Kidney epithelial cell (primary cell): Measurements from ENCODE around the gene TNFAIP2. TPM values are rescaled to one million over a fixed set of nuclear protein-coding genes. Genes with fewer than 3 reads are reported as not detected.

Experiments used
- DNase-seq: peaks from one replicate; pipeline ENCODE4 v3.0.0-alpha.2; 2010; ENCODE audit warnings: low read depth
- H3K27me3 ChIP-seq: 2 replicates; pipeline ENCODE4 v1.6.0; 2011; ENCODE audit warnings: low read length; ENCODE audit not compliant: control insufficient read depth, insufficient read depth
- H3K36me3 ChIP-seq: 2 replicates; pipeline ENCODE4 v1.5.1; 2011; ENCODE audit warnings: low read length; ENCODE audit not compliant: control insufficient read depth, insufficient read depth
- H3K4me3 ChIP-seq: 2 replicates; pipeline ENCODE4 v1.5.1; 2011; ENCODE audit warnings: low read depth, mild to moderate bottlenecking, control low read depth, low read length
- total RNA-seq: library from RNA; depleted of rRNA; stranded (reverse); fragments of >200 nt; gene quantifications from 2 replicates; pipeline ENCODE4 v1.2.3, GENCODE V29; 2015
- TF ChIP-seq, protein P1 (sequence below): IDR thresholded peaks from 2 replicates; pipeline ENCODE4 v1.5.1; 2011; ENCODE audit warnings: mild to moderate bottlenecking, moderate library complexity, low read length, control low read depth, inconsistent platforms; ENCODE audit not compliant: insufficient read depth, poor library complexity, severe bottlenecking

The TNFAIP2 gene
- total RNA-seq, 1 donor from 2014 or later, result 152 TPM

DNA sequence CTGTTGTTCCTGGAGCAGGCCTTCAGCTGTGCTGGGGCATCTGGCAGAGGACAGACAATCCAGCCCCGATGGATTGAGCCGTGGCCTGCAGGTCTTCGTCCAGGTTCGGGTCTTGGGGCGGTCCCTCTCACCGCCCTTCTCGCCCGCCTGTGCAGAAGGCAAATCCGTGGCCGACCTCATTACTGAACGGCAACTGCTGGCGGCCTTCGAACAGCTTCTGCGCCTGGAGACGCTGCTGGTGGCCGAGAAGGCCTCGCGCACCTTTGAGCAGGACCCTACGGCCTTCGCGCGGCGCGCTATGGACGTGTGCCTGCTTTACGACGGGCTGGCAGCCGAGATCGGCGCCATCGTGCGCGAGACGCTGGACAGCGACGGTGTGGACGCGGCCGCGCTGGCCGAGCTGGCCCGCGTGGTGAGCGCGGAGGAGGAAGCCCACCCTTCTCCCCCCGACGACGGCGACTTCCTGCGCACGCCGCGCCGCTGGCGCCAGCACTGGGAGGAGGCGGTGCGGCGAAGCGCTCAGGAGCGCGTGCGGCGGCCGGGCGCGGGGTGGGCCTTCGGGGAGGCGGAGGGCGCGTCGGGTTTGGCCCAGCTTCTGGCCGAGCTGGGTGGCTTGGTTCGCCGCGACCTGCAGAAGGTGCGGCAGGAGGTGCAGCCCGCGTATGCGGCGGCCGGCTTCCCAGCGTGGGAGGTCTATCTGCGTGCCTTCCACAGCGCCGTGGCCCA is 21.1 kb upstream of the TNFAIP2 start:
- DNase-seq, result no peak
- peaks cover 43% of the 10 kb centered on the region for H3K27me3 ChIP-seq
- TF ChIP-seq, protein P1, sequence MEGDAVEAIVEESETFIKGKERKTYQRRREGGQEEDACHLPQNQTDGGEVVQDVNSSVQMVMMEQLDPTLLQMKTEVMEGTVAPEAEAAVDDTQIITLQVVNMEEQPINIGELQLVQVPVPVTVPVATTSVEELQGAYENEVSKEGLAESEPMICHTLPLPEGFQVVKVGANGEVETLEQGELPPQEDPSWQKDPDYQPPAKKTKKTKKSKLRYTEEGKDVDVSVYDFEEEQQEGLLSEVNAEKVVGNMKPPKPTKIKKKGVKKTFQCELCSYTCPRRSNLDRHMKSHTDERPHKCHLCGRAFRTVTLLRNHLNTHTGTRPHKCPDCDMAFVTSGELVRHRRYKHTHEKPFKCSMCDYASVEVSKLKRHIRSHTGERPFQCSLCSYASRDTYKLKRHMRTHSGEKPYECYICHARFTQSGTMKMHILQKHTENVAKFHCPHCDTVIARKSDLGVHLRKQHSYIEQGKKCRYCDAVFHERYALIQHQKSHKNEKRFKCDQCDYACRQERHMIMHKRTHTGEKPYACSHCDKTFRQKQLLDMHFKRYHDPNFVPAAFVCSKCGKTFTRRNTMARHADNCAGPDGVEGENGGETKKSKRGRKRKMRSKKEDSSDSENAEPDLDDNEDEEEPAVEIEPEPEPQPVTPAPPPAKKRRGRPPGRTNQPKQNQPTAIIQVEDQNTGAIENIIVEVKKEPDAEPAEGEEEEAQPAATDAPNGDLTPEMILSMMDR, result no peak
- no peaks in the 10 kb centered on the region for H3K36me3 ChIP-seq
- no peak overlapping the region for H3K4me3 ChIP-seq

DNA sequence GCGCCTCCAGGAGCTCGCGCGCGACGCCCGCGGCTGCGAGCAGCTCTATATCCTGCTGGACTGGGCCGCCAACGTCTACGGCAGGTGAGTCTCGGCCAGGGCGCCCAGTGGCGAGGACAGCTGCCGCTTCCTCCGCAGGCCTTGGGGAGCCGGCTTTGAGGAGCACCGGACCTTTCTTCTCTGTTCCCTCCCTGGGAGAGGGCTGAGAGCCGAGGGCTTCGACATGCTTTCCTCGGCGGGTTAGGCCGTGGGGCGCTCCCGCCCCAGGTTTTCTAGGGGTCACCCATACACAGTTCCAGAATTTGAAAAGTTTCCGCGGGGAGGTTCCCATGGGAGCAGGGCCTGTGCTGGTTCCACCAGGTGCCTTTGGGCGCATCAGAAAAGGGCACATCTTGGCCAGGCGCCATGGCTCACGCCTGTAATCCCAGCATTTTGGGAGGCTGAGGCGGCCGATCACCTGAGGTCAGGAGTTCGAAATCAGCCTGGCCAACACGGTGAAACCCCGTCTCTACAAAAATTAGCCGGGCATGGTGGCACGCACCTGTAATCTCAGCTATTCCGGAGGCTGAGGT is 20.5 kb upstream of the TNFAIP2 start:
- TF ChIP-seq, protein P1, result no peak
- H3K4me3 ChIP-seq, result no peak overlapping the region
- no peak for DNase-seq
- peaks cover 38% of the 10 kb centered on the region for H3K27me3 ChIP-seq
- no peaks in the 10 kb centered on the region for H3K36me3 ChIP-seq

DNA sequence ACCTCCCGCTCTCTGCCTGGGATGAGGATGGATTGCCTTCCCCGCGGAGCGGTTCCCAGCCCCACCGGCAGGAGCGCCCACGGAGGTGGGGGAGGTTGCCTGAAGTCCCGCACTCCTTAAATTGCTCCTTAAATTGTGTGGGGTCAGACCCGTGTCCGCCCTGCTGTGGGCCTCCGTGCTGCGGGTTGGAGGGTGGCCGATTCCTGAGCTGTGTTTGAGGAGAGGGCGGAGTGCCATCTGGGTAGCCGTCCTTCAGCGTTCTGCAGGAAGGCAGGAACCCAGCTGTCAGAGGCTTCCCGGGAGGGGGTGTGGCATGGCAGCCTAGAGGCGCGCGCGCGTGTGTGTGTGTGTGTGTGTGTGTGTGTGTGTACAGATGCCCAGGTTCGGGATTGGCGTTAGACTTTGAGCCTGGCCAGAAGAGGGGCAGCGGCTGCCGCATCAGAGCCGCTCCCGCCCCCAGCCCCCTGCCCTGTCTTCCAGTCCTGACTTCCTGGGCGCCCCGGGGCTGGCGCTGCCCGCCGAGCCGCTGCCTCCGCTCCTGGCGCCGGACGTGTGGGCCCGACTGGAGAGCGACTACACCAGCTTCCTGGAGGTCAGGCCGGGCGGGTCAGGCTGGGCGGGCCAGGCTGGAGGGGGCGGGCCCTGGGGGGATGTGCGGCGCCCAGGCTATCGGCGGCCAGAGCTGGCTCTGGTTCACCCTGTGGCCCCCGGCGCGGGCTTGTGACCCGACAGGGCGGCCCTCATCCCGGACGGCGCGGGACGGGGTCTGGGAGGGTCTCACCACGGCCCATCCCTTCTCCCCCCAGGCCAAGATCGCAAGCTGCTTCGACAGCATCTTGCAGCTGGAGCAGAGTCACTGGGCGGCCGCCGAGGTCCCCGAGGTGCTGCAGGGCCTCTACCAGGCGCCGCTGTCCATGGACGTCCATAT is 19.5 kb upstream of the TNFAIP2 start:
- DNase-seq, result no peak
- peaks cover 36% of the 10 kb centered on the region for H3K27me3 ChIP-seq
- H3K36me3 ChIP-seq, result no peaks in the 10 kb centered on the region
- TF ChIP-seq, protein P1, result peak; percentile 46
- H3K4me3 ChIP-seq, result no peak overlapping the region

DNA sequence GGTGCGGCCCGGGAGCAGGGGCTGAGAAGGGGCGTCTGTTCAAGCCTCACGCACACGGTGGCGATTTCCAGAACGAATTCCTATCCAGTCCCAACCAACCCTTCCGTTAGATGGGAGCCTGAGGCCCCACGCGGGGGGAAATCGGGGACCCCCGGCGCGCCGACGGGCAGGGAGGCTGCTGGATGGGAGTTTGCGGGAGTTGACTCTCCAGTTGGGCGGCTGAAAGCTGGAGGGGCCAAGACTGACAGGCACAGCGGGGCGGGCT is 18.9 kb upstream of the TNFAIP2 start:
- Histone ChIP-seq H3K4me3 (no peak overlapping the region), H3K27me3 (peaks cover 36% of the 10 kb centered on the region)

DNA sequence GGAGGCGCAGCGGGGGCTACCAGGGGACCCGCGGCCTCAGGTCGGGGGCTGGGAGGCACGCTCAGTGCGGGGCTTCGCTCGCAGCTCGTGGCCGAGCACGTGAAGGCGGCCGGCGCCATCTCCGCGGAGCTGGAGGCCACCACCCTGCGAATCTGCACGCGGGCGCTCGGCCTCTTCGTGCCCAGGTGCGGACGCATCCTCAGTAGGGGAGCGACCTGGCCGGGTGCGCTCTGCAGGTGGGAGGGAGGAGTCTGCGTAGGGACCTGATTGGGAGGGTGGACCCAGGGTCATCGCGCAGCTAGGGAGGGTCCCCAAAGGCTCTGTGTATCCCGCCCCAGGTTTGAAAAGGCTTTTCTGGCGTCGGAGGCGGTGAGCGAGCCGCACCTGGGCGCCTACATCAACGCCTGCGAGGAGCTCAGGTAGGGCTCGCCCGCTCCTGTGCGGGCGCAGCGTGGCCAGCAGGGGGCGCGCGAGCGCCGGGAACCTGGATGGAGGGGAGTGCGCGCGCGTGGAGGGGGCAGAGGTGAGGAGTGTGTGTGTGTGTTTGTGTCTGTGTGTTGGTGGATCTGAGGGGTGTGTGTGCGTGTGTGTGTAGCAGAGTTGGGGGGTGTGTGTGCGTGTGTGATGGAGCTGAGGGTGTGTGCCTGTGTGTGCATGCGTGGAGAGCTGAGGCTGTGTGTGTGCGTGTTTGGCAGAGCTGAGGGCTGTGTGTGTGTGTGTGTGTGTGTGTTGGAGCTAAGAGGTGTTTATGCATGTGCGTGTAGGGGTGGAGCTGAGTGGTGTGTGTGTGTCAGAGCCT is 18.4 kb upstream of the TNFAIP2 start:
- TF ChIP-seq, protein P1, result peak; percentile 94
- no peak overlapping the region for H3K4me3 ChIP-seq
- no peaks in the 10 kb centered on the region for H3K36me3 ChIP-seq
- no peak for DNase-seq
- peaks cover 36% of the 10 kb centered on the region for H3K27me3 ChIP-seq

More for the DNA sequence above, 18.9 kb upstream of the TNFAIP2 start:
- TF ChIP-seq, protein P1, result no peak
- no peak for DNase-seq
- H3K36me3 ChIP-seq, result no peaks in the 10 kb centered on the region
